NCI-H460 (cell line): ENCODE measurements around the gene GPR158. TPM values are rescaled to one million over a fixed set of nuclear protein-coding genes. Genes with fewer than 3 reads are reported as not detected.
A peak's percentile ranks its signal among the peaks of the same experiment; 100 is the strongest.

Source experiments
- DNase-seq: peaks from one replicate; pipeline ENCODE4 v3.0.0-alpha.2; 2016; ENCODE audit warnings: low read depth; ENCODE audit errors: extremely low read depth
- total RNA-seq: library from RNA; depleted of rRNA; stranded (reverse); fragments of >200 nt; shearing (Covaris generic); gene quantifications from 2 replicates; pipeline ENCODE4 v1.2.3, GENCODE V29; 2014

Gene GPR158
- total RNA-seq, 1 experiment from 2014 or later, result 0.02 TPM

DNA sequence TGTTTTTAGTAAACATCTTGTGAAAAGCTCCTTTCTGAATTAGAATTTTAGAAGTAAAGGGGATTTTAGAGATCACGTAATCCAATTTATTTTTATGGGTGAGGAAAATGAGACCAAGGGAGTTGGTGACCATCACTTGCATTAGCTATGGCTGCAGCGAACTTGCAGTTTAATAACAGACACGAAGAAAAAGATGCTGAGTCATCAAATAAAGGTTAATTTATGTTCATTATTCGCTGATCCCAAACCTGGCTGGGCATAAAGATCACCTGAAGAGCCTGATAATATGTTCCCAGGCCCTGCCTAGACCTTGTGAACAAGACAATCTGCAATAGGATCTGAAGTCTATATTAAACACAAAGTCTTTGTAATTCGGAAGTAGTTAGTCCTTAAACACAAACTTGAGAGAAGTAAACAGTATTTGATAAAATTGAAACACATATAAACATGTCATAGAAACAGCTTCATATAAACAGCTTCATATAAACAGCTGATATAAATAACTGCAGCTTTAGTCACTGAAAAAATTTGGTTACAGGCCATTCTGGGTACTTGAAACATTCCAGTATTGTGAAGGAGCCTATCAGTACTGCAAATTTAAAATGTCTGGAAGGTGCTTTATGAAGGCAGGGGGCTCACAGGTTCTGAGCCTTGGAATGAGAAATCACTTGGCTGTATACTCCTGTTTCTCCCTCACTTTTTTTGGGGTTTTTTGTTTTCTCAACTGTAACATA lies 16.5 kb downstream of the GPR158 start:
- DNase-seq, result no peak

DNA sequence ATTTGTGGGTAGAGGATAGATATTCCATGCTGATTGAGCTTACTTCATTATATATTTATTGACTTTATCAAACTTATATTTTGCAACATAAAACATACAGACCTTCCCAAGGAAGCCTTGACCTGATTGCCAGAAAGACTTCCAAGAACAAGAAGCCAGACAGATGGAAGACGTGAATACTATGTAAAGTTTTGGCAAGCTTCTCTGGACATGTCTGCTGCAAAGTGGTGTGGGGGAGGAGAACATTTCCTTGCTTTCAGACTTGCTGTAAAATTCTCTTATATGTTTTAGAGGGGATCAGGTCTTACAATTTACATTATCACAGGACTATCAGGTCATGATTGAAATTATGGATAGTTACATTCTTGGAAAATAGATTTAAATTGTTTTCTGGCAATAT lies 23.4 kb downstream of the GPR158 start:
- no peak for DNase-seq

DNA sequence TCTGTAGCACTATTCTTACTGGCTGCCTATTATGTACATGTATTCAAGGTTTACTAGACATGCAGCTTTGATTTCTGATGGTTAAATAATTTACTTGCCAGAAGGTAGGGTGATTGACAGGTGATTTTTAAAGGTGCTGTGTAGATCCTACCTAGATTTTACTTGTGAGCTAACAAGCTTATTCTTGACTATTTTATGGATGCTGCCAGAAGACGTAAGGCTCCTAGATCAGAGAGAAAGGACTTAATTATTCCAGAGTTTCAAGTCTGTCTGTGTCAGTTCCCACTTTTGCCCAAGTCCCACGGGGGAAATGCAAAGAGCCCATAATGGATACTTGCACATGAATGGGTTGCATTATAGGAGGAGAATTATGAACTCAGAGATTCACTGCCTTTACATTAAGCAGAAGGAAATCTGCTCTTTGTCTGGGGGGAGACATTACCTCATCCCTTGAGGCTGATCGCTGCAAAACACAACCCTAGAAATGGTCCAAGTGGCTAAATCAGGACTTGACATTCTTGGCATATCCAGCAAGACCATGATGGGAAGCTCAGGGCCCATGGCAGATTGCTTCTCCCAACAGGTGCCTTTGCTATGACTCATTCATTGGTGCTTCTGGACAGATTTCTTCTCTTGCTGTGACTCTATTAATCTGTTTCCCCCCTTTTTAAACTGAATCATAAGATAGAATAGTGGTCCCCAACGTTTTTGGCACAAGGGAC lies 32.1 kb downstream of the GPR158 start:
- DNase-seq, result no peak

DNA sequence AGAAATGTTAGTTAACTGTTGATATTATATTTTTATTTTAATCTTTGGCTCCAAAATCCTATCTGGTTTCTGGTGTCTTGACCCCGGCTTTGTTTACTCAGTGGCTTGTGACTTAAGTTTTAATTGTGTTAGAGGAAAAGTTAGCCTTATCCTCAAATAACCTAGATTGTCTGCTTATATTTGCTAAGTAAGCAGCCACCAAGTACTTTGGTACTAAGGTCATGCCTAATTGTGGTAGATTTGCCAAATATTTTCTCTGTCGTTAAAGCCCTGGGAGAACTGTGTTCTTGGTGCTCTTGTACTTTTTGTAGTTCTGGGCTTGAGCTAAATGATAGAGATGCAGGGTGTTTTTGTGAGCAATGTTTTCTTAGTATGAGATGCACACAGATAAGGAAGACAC lies 34.8 kb downstream of the GPR158 start:
- no peak for DNase-seq

DNA sequence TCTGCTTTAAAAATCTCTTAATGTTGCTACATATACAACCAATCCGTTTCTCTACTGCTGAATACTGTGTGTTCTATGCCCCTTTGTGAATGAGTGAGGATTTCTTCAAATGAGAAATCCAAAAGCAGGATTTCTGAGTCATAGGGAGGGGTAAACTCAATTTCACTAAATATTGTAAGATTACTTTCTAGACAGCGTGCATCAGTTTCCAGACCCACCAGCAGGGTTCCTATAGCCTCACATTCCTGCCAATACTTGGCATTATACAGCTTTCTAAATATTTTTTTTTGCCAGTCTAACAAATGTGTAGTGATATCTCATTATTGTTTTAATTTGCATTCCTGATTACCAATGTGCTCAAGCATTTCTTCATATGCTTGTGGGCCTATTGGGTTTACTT lies 35.5 kb downstream of the GPR158 start:
- DNase-seq, result no peak

DNA sequence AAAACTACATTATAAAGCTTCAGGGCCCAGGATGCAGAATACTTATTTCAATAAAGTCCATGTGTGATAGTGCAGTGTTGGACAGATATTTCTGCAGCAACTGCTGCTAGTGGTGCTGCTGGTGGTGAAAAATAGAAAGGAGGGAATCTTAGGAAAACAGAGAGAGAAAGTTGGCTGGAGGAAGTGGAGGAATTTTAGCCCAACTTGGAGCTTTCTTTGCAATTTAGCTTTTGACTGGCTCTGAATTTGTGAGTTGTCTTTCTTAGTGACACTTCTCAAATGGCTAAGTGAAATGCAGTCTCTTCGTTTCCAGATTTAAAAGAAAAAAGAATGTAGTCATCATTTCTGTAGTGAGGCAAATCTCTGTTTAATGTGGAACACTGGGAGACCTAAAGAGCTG lies 45.4 kb downstream of the GPR158 start:
- DNase-seq, result no peak

DNA sequence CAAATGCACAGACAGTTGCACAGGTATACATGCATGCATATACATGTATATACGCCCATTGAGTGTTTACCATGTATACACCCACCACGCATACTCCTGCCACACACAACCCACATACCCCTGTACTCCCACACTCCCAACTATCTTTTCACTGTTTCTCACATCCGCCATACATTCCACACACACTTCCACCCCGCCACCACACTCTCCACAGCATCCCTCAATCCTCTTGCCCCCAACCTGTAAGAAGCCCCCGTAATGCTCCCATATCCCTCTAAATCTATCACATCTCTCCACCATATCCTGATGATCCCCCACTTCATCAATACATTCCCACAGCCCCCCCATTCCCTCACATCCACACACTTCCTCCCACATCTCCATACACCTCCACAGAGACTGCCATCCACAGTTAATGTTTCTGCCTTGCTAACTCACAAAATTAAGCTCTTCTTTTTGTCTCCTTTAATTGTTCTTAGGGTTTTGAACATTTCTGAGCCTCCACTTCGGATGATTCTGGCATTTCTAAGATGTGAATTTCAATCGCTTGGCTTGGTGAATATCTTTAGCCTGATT lies 47.4 kb downstream of the GPR158 start:
- DNase-seq, result no peak

DNA sequence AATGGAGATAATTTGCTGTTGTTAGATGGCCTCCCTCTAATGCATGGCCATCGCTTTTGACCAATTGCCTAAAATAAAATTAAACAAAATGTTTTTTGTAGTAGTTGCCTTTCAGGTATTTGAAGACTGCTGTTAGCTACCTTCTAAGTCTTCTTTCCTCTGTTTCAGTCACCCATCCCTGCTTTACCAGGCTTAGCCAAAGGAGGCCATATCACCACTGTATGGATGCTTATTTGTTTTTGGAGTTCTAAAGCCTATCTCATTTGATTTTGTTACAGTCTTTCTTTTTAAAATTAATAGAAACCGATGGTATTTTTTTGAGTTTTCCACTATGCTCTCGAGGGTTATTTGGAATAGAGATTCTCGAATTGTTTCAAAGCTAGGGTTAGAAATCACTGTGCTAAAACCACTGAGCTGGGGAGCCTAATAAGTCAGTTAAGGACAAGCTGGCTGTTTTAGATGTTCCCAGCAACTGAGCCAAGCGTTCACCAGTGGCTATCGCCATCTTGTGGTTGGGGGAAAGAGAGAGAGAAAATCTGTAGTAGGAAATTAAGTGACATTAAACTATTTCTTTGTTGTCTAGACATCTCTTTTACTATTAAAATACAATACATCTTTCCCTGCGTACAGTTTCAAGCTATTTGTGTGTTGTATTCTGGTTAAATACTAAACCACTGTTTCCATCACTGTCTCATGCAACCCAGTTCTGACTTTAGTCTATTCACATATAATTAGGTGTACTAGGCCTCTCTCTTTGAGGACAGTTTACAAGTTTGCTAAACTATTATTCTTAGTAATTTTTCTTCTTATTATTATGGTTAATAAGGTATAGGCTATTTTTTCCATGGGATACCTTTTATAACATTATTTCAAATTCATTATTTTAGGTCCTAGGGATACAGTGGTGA lies 52.2 kb downstream of the GPR158 start:
- peak; percentile 37 for DNase-seq

DNA sequence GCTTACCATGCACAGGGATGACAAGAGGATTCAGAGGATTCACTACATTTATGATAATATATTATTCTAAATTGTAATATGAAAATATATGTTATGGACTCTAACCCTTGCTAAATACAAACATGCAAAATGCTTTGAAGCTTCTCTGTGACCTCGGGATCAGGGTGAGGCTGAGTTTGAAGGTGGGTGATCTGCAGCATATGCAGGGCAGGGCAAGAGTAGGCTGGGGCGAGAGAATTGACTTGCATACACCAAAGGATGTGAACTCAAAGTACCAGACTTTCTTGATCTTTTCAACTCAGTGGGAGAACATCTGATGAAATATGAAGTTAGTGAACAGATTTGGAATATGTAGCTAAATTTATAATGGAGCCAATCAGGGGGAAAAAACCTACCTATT lies 57.0 kb downstream of the GPR158 start:
- DNase-seq, result no peak

DNA sequence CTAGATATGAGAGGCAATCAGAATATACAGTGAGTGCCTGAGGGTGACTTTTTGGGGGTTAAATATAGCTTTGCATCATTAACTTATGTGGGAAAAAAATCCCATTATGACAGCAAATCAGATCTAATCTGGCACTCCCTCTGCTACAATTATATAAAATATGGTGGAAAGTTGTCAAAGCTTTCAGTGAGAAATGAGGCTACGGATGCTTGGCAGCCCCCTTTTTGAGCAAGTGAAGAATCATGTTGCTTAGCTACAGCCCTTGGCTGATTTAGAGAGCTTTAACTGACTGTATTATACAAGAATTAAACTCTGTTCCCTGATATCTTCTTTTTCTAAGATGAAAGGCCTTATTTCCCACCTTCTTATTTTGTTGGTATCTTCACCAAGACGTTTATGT lies 57.4 kb downstream of the GPR158 start:
- DNase-seq, result no peak

DNA sequence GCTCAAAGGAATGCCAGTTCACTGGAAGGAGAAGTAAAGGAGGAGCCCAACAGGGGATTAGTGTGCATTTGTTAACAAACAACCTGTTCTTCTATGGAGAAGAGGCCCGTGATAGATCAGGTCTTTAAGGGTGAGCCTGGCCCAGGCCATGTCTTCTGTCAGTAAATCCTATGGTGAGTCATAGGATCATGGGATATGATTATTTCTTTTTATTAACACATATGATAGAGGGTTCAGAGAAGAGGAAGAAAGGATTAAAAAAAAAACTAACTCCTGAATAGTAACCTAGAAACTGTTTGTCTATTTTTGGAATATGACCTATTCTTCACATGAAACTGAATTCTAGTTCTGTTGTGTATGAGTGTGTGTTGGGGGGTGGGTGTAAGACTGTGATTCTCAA lies 70.4 kb downstream of the GPR158 start:
- DNase-seq, result no peak

DNA sequence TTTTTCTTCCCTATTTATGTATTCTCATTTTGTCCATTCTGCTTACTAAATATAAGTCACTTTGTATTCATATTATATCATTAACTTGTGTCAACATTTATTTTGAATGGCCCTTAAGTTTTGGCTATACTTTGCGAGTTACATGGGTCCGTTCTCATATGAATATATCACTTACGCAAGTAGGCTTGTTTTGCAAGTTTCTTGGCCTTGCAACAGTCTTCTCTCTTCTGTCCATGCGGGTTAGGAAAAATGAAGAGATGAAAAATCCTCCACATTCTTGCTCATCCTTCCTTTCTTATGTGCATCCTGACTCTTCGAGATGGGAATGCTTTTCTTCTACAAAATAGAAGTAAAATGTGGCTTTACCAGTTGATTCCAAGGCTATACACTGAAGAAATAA lies 82.8 kb downstream of the GPR158 start:
- no peak for DNase-seq

DNA sequence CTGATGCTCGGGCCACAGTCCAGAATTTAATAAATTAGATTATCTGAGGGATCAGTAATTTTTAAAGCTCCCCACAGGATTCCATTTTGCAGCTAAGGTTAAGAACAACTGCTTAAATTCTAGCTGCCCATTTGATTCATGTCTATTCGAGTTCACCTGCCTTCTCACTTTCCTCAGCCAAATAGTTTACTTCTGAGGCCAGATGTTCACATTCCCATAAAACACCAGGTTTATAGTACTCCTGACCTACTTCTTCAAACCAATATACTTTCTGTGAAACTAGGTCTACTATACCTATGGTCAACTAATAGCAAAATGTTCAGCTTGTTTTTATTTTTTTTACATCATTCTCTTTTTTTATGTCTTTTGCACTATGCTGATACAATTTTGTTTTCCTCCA lies 86.3 kb downstream of the GPR158 start:
- DNase-seq, result no peak

DNA sequence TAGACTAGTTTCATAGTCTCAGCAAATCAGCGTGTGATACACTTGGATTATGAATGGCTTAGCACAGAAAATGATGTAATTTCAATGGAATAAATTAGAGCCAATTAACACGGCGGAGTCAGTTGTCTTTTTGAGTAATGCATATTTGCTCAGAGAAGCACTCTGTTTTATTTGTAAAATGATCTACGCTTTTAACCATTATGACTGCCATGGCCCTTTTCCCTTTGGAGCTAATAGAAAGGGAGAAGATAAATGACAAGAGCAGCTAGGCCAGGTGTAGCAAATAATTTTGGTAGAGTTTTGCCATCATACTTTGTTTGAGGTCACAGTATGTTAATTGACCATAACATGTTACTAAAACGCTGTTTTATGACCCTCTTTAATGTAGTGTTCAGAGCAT lies 86.8 kb downstream of the GPR158 start:
- no peak for DNase-seq

DNA sequence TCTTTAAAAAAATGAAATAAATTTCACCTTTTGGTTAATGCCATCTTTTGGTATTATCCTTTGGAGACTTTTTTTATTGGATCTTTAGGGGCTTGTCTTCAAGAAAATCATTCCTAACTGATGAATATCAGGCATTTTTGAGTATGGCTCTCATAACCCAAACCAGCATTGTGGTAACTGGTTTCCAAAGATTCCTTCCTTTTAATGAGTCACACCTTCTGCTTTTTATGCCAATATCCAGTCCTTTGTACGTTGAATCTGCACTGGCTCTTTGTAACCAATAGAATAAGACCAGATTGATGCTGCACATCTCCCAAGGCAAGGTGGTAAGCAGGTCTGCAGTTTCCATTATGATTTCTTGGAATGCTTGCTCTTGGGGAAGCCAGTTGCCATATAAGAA lies 89.1 kb downstream of the GPR158 start:
- no peak for DNase-seq

DNA sequence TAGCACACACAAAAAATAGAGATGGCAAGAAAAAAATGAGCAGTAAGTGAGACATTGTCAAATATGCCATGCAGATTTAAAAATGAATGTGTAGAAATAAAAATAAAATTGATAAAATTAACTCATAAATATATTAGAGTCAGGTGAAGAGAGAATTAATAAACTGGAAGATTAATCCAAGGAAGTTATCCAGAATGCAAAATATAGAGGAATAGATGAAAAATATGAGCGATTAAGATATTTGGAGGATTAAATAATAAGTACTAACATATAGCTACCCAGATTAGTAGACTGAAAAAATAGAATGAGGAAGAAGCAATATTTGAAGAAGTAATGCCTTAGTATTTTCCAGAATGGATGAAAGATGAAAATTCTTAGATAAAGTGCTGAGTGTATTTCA lies 103.4 kb downstream of the GPR158 start:
- no peak for DNase-seq

DNA sequence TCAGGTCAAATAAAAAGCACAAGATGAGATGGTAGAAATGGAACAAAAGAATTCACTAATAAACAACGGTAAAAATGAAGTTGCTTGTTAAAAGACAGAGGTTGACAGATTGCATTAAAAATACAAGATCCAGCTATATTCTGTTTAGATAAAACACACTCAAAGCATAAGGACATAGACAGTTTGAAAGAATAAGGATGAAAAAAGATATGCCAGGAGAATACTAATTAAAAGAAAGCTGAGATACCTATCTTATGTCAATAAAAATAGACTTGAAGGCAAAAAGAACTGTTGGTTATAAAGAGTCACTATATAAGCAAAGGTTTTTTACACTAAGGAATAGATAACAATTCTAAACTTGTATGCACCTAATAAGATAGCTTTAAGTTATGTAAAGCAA lies 105.3 kb downstream of the GPR158 start:
- no peak for DNase-seq

DNA sequence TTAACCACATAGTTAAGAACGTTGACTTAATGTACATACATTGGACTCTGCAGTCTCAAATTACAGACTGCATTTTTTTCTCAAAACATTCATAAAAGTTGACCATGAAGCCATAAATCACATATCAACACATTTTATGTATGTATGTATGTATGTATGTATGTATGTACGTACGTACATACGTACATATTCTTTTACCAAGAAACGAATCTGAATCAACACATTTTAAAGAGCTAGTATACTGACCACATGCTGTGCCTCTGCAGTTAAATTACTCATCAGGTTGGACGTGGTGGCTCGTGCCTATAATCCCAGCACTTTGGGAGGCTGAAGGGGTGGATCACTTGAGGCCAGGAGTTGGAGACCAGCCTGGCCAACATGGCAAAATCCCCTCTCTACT lies 105.8 kb downstream of the GPR158 start:
- no peak for DNase-seq

DNA sequence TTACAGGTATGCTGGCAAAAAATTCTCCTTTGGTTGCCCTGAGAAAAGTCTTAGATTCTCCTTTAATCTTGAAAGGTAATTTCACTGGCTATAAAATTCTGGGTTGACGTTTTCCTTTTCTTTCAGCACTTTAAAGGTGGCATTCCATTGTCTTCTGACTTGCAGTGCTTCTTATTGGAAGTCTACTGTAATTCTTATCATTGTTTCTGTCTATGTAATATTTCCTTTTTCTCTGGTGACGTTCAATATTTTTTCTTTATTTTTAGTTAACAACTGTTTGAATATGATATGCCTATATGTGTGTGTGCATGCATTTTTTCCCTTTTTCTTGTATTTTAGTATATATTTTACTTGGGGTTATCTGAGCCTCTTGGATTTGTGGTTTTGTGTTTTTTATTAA lies 111.0 kb downstream of the GPR158 start:
- no peak for DNase-seq

DNA sequence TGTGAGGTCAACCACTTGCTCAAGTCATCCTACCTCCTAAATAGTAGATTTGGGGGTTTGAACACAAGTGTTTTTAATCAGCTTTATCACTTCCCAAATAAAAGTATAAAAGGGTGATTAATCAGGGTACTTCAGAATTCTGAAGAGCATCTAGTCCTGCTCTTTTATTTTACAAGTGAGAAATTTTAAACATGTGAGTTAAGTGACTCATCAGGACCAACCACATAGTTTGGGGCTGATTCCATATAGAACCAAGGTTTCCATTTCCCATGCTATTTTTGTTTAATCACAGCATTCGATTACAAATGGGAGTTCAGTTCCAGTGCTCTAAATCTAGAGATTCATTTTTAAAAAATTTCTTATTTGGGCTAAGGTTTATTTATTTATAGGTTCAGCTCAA lies 113.4 kb downstream of the GPR158 start:
- DNase-seq, result no peak
